IPS DF 6.9 (cell line): ENCODE measurements around the gene CC2D1A.
A peak's percentile ranks its signal among the peaks of the same experiment; 100 is the strongest.
"Not testable (repeated sequence)": the region's sequence is repeated elsewhere in the genome, so short reads cannot be mapped to it uniquely, and the experiment has no call there.

ENCODE experiments used
- DNase-seq: peaks from one replicate; pipeline ENCODE4 v3.0.0-alpha.2; 2013; ENCODE audit warnings: low read depth, low spot score
- H3K27ac ChIP-seq: one replicate; pipeline ENCODE4 v1.5.1; 2013; ENCODE audit warnings: low read length, control low read depth
- H3K27me3 ChIP-seq: 2 replicates; pipeline ENCODE4 v1.6.1; 2013; ENCODE audit warnings: mild to moderate bottlenecking, low read length; ENCODE audit not compliant: control insufficient read depth, insufficient read depth
- H3K36me3 ChIP-seq: 2 replicates; pipeline ENCODE4 v1.6.1; 2013; ENCODE audit warnings: low read length; ENCODE audit not compliant: control insufficient read depth, insufficient read depth
- H3K4me1 ChIP-seq: 2 replicates; pipeline ENCODE4 v1.6.1; 2013; ENCODE audit warnings: low read length; ENCODE audit not compliant: control insufficient read depth, insufficient read depth
- H3K4me3 ChIP-seq: 2 replicates; pipeline ENCODE4 v1.5.1; 2013; ENCODE audit warnings: mild to moderate bottlenecking, low read length
- H3K9me3 ChIP-seq: 2 replicates; pipeline ENCODE4 v1.6.1; 2013; ENCODE audit warnings: low read length, inconsistent platforms; ENCODE audit not compliant: control insufficient read depth, insufficient read depth
- WGBS: extraction: QIAGEN DNeasy Blood & Tissue Kit; methylation state at CpG from one replicate; pipeline ENCODE4 v1.1.7; 2013; ENCODE audit warnings: mixed read lengths, missing lambda C conversion rate; ENCODE audit not compliant: insufficient read length, insufficient coverage; 5-methylcytosine and 5-hydroxymethylcytosine counted together

Gene CC2D1A

DNA sequence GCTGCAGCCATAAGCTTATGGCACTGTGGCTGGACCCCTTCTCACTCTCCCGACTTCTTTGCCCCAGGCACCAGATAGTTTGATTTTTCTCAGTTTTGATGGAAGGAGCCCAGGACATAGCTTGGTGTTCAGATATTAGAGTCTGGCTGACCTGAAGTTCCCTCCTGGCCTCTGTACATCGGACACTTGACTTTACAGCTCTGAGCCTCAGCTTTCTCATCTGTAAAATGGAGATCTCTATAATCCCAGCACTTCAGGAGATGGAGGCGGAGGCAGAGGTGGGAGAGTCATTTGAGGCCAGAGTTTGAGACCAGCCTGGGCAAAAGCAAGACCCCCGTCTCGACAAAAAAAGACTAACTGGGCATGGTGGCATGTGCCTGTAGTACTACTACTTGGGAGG lies 909 bp downstream of the CC2D1A start:
- H3K36me3 ChIP-seq = no peaks in the 10 kb centered on the region
- H3K9me3 ChIP-seq = no peaks in the 10 kb centered on the region
- WGBS = no CpG with 5 or more reads among the region's 5 CpGs
- DNase-seq = no peak
- peak overlapping the region; percentile 96; the same call in 1 of the 2 replicates for H3K4me3 ChIP-seq
- H3K27ac ChIP-seq = no peak overlapping the region
- H3K4me1 ChIP-seq = no peaks in the 10 kb centered on the region
- no peaks in the 10 kb centered on the region for H3K27me3 ChIP-seq

GRCh38 chr19:13908674-13909073 lies 2.7 kb downstream of the CC2D1A start:
- Histone ChIP-seq H3K36me3 (peaks cover 8% of the 10 kb centered on the region; the same call in 1 of the 2 replicates), H3K4me3 (no peak overlapping the region), H3K4me1 (no peaks in the 10 kb centered on the region), H3K27me3 (no peaks in the 10 kb centered on the region), H3K9me3 (no peaks in the 10 kb centered on the region), H3K27ac (no peak overlapping the region)
- DNase-seq = no peak
- WGBS = no CpG with 5 or more reads among the region's 8 CpGs

DNA sequence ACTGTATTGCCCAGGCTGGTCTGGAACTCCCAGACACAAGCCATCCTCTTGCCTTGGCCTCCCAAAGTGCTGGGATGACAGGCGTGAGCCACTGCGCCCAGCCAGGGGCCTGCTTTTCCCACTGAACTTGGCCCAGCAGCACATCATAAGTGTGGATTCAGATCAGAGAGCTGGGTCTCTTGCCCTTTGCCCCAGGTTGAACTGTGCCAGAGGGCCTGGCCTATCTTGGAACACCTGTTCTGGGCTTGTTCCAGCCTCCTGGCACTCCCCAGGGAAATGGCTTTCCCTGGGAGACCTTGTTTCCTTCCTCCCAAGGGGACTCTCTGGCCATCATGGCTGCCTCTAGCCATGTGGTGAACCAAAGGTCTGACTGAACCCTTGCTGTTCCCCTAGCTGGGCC lies 3.4 kb downstream of the CC2D1A start:
- no peak overlapping the region for H3K27ac ChIP-seq
- peaks cover 8% of the 10 kb centered on the region; the same call in 1 of the 2 replicates for H3K36me3 ChIP-seq
- no CpG with 5 or more reads among the region's 2 CpGs for WGBS
- H3K27me3 ChIP-seq = no peaks in the 10 kb centered on the region
- no peak for DNase-seq
- H3K4me1 ChIP-seq = no peaks in the 10 kb centered on the region
- no peak overlapping the region for H3K4me3 ChIP-seq
- no peaks in the 10 kb centered on the region for H3K9me3 ChIP-seq

DNA sequence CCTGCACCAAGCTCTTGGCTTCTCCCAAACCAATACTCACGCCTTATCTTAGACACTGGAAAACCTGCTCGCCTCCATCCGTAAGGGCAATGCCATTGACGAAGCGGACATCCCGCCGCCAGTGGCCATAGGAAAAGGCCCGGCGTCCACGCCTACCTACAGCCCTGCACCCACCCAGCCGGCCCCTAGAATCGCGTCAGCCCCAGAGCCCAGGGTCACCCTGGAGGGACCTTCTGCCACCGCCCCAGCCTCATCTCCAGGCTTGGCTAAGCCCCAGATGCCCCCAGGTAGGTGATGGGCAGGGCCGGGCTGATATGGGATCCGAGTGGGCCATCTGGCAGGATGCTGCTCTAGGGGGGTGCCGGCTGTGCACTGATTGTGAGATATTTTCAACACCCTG lies 7.4 kb downstream of the CC2D1A start:
- Histone ChIP-seq H3K27ac (no peak overlapping the region), H3K36me3 (peaks cover 8% of the 10 kb centered on the region; the same call in 1 of the 2 replicates), H3K4me1 (no peaks in the 10 kb centered on the region; the same call in 1 of the 2 replicates), H3K27me3 (no peaks in the 10 kb centered on the region), H3K9me3 (no peaks in the 10 kb centered on the region), H3K4me3 (no peak overlapping the region)
- no peak for DNase-seq
- whole genome bisulfite sequencing = no CpG with 5 or more reads among the region's 17 CpGs

DNA sequence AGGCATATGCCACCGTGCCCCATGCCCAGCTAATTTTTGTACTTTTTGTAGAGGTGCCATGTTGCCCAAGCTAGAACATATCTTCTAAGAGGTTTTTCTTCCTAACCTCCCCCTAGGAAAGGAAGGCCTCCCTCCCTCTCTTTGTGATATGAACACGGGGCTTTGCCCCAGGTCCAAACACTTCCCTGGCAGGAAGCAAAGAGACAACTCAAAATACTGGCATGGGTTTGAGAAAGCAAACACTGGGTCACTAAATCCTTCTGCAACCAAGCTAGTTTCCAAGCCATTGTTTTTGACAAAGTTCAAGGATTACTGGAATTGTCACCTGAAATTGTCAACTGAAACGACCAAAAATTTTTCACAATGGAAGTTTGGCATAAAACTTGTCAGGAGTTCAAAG lies 8.8 kb downstream of the CC2D1A start:
- no peaks in the 10 kb centered on the region for H3K9me3 ChIP-seq
- H3K36me3 ChIP-seq = peaks cover 10% of the 10 kb centered on the region
- no peaks in the 10 kb centered on the region; the same call in 1 of the 2 replicates for H3K4me1 ChIP-seq
- no CpG with 5 or more reads among the region's 3 CpGs for WGBS
- no peak overlapping the region for H3K27ac ChIP-seq
- DNase-seq = no peak
- no peaks in the 10 kb centered on the region for H3K27me3 ChIP-seq
- H3K4me3 ChIP-seq = no peak overlapping the region

DNA sequence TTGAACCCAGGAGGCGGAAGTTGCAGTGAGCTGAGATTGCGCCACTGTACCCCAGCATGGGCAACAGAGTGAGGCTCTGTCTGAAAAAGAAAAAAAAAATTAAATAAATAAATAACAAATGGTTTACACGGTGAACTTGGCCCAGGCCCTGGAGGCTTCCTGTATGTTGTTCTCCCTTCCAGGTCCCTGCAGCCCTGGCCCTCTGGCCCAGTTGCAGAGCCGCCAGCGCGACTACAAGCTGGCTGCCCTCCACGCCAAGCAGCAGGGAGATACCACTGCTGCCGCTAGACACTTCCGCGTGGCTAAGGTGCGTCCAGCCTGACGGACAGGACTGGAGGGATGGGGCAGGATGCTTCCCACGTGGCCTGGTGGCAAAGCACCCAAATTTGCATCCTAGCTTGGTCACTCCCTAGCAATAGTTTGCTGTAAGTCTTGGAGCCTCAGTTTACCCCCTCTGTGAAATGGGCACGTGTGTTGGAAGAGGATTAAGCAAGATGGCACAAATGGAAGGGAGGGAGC lies 11.9 kb downstream of the CC2D1A start:
- Histone ChIP-seq H3K4me1 (no peaks in the 10 kb centered on the region; the same call in 1 of the 2 replicates), H3K9me3 (no peaks in the 10 kb centered on the region; the same call in 1 of the 2 replicates), H3K27me3 (no peaks in the 10 kb centered on the region), H3K4me3 (no peak overlapping the region), H3K36me3 (peaks cover 18% of the 10 kb centered on the region), H3K27ac (no peak overlapping the region)
- no peak for DNase-seq
- no CpG with 5 or more reads among the region's 14 CpGs for WGBS

GRCh38 chr19:13918726-13919411 lies 12.9 kb downstream of the CC2D1A start:
- Histone ChIP-seq H3K9me3 (no peaks in the 10 kb centered on the region; the same call in 1 of the 2 replicates), H3K36me3 (peaks cover 16% of the 10 kb centered on the region), H3K27ac (no peak overlapping the region), H3K27me3 (no peaks in the 10 kb centered on the region), H3K4me1 (no peaks in the 10 kb centered on the region; the same call in 1 of the 2 replicates), H3K4me3 (no peak overlapping the region)
- no CpG with 5 or more reads among the region's 34 CpGs for WGBS
- no peak for DNase-seq

GRCh38 chr19:13920524-13920923 lies 14.5 kb downstream of the CC2D1A start:
- H3K9me3 ChIP-seq = no peaks in the 10 kb centered on the region; the same call in 1 of the 2 replicates
- no peak overlapping the region for H3K27ac ChIP-seq
- peaks cover 16% of the 10 kb centered on the region for H3K36me3 ChIP-seq
- H3K27me3 ChIP-seq = no peaks in the 10 kb centered on the region
- H3K4me3 ChIP-seq = no peak overlapping the region
- WGBS = no CpG with 5 or more reads among the region's 11 CpGs
- no peak for DNase-seq
- no peaks in the 10 kb centered on the region; the same call in 1 of the 2 replicates for H3K4me1 ChIP-seq

- no peaks in the 10 kb centered on the region for H3K27me3 ChIP-seq
- H3K4me1 ChIP-seq = no peaks in the 10 kb centered on the region; the same call in 1 of the 2 replicates
- DNase-seq = no peak
- peaks cover 16% of the 10 kb centered on the region for H3K36me3 ChIP-seq
- H3K27ac ChIP-seq = no peak overlapping the region
- H3K9me3 ChIP-seq = no peaks in the 10 kb centered on the region; the same call in 1 of the 2 replicates
- no peak overlapping the region for H3K4me3 ChIP-seq
- WGBS = no CpG with 5 or more reads among the region's 2 CpGs
Observed at GRCh38 chr19:13920940-13921747, 15.1 kb downstream of the CC2D1A start.

GRCh38 chr19:13922118-13922517 lies 16.1 kb downstream of the CC2D1A start:
- H3K4me1 ChIP-seq, H3K4me3 ChIP-seq, H3K27ac ChIP-seq, H3K27me3 ChIP-seq, DNase-seq, H3K9me3 ChIP-seq: not testable (repeated sequence)
- WGBS = no CpG with 5 or more reads among the region's 6 CpGs
- peaks cover 20% of the 10 kb centered on the region for H3K36me3 ChIP-seq
